HEK293 (cell line): ENCODE data around the gene AADAT.

Experiments used
- CTCF ChIA-PET: fragments of 350-600 bp; formaldehyde crosslinking; extraction: SDS; loops from one replicate; lab custom pipeline; 2021; ENCODE audit warnings: antibody characterized with exemption; lab: Yijun Ruan, JAX
- POLR2A ChIA-PET: fragments of 300-600 bp; formaldehyde crosslinking; extraction: SDS; loops from one replicate; lab custom pipeline; 2020; ENCODE audit warnings: antibody characterized with exemption, inconsistent platforms; lab: Yijun Ruan, JAX
- H3K27ac ChIP-seq: fragments of 200-500 bp; sonication (Bioruptor generic); 2 replicates; pipeline ENCODE4 v1.5.1; 2014; ENCODE audit warnings: low read depth, low read length, control low read depth, inconsistent platforms; ENCODE audit errors: extremely low read depth
- H3K36me3 ChIP-seq, 2 experiments: fragments of 200-500 bp in 1 of 2; sonication (Bioruptor generic) in 1 of 2; 1 replicate in 1 of 2; 2 replicates in 1 of 2; pipeline ENCODE4 v1.5.1; 2014 to 2017; ENCODE audit warnings: inconsistent platforms in 2 of 2, low read length in 2 of 2; ENCODE audit not compliant: control insufficient read depth in 2 of 2, insufficient read depth in 1 of 2
- H3K4me1 ChIP-seq: fragments of 200-500 bp; sonication (Bioruptor generic); 2 replicates; pipeline ENCODE4 v1.5.1; 2014; ENCODE audit warnings: mild to moderate bottlenecking, low read length, inconsistent platforms; ENCODE audit not compliant: control insufficient read depth, insufficient read depth
- H3K4me3 ChIP-seq: 2 replicates; pipeline ENCODE4 v1.5.1; 2011; ENCODE audit warnings: low read depth, mild to moderate bottlenecking, control low read depth, low read length, moderate library complexity
- H3K9me3 ChIP-seq: fragments of 200-500 bp; sonication (Bioruptor generic); 2 replicates; pipeline ENCODE4 v1.5.1; 2014; ENCODE audit warnings: low read depth, low read length, inconsistent platforms; ENCODE audit not compliant: control insufficient read depth, insufficient read depth
- FEZF1 ChIP-seq: fragments of 450-650 bp; formaldehyde crosslinking; IDR thresholded peaks from 2 replicates; pipeline ENCODE4 v1.5.1; 2016; ENCODE audit warnings: missing biosample characterization, missing genetic modification characterization
- HOXC10 ChIP-seq: sonication (generic); formaldehyde crosslinking; IDR thresholded peaks from 2 replicates; pipeline ENCODE4 v1.8.1; 2023; ENCODE audit warnings: mild to moderate bottlenecking, missing genetic modification reagents
- KLF10 ChIP-seq: fragments of 450-650 bp; IDR thresholded peaks from 2 replicates; pipeline ENCODE4 v1.5.1; 2018; ENCODE audit warnings: missing biosample characterization, mild to moderate bottlenecking, missing genetic modification characterization
- KLF17 ChIP-seq: fragments of 450-650 bp; formaldehyde crosslinking; IDR thresholded peaks from 2 replicates; pipeline ENCODE4 v1.5.1; 2016; ENCODE audit warnings: missing biosample characterization, missing genetic modification characterization
- PRDM10 ChIP-seq: fragments of 450-650 bp; formaldehyde crosslinking; IDR thresholded peaks from 2 replicates; pipeline ENCODE4 v1.5.1; 2016; ENCODE audit warnings: missing biosample characterization, missing genetic modification characterization
- ZIC2 ChIP-seq: fragments of 450-650 bp; formaldehyde crosslinking; IDR thresholded peaks from 2 replicates; pipeline ENCODE4 v1.5.1; 2016; ENCODE audit warnings: missing biosample characterization, missing genetic modification characterization
- ZNF10 ChIP-seq: fragments of 450-650 bp; formaldehyde crosslinking; IDR thresholded peaks from 2 replicates; pipeline ENCODE4 v1.5.1; 2017; ENCODE audit warnings: missing biosample characterization, missing genetic modification characterization
- ZNF175 ChIP-seq: fragments of 450-650 bp; formaldehyde crosslinking; IDR thresholded peaks from 2 replicates; pipeline ENCODE4 v1.5.1; 2016; ENCODE audit warnings: missing biosample characterization, missing genetic modification characterization
- ZNF18 ChIP-seq: fragments of 450-650 bp; formaldehyde crosslinking; IDR thresholded peaks from 2 replicates; pipeline ENCODE4 v1.5.1; 2016; ENCODE audit warnings: missing biosample characterization, missing genetic modification characterization
- ZNF211 ChIP-seq: fragments of 450-650 bp; formaldehyde crosslinking; IDR thresholded peaks from 2 replicates; pipeline ENCODE4 v1.5.1; 2016; ENCODE audit warnings: low read depth, missing biosample characterization, missing genetic modification characterization
- ZNF416 ChIP-seq: fragments of 450-650 bp; formaldehyde crosslinking; IDR thresholded peaks from 2 replicates; pipeline ENCODE4 v1.5.1; 2016; ENCODE audit warnings: missing biosample characterization, missing genetic modification characterization
- ZNF513 ChIP-seq: fragments of 450-650 bp; IDR thresholded peaks from 2 replicates; pipeline ENCODE4 v1.5.1; 2018; ENCODE audit warnings: missing biosample characterization, missing genetic modification characterization
- ZNF571 ChIP-seq: fragments of 450-650 bp; formaldehyde crosslinking; IDR thresholded peaks from 2 replicates; pipeline ENCODE4 v1.5.0; 2017; ENCODE audit warnings: missing biosample characterization, missing genetic modification characterization
- ZNF660 ChIP-seq: fragments of 450-650 bp; IDR thresholded peaks from 2 replicates; pipeline ENCODE4 v1.5.1; 2018; ENCODE audit warnings: missing biosample characterization, mild to moderate bottlenecking, missing genetic modification characterization
- ZNF747 ChIP-seq: fragments of 450-650 bp; formaldehyde crosslinking; IDR thresholded peaks from 2 replicates; pipeline ENCODE4 v1.5.1; 2016; ENCODE audit warnings: missing biosample characterization, missing genetic modification characterization

Gene AADAT

GRCh38 chr4:170033999-170034398 is 55.8 kb downstream of the AADAT start:
- no peaks in the 10 kb centered on the region for H3K4me1 ChIP-seq
- TF ChIP-seq HOXC10 (CRISPR knock-in tag) (no peak), KLF10 (no peak), ZNF660 (tag by site-specific recombination) (no peak), ZNF513 (tag by site-specific recombination) (no peak), ZNF211 (no peak), ZNF18 (no peak), PRDM10 (tag by site-specific recombination) (no peak), KLF17 (tag by site-specific recombination) (no peak), ZNF175 (tag by site-specific recombination) (no peak), ZNF10 (no peak), FEZF1 (no peak), ZNF416 (tag by site-specific recombination) (no peak), ZNF747 (tag by site-specific recombination) (no peak)
- no peak overlapping the region for H3K27ac ChIP-seq
- POLR2A ChIA-PET = no interaction called here
- no peaks in the 10 kb centered on the region for H3K9me3 ChIP-seq
- H3K36me3 ChIP-seq = no peaks in the 10 kb centered on the region
- CTCF ChIA-PET = interaction anchor here (1.0 kb wide), 1 partner anchor 14 kb away, joined by 4 read pairs; no protein-coding TSS in a partner anchor
- H3K4me3 ChIP-seq = no peak overlapping the region

- no peak overlapping the region for H3K4me3 ChIP-seq
- CTCF ChIA-PET = interaction anchor here (0.5 kb wide), 1 partner anchor 21 kb away, joined by 3 read pairs; no protein-coding TSS in a partner anchor
- no peaks in the 10 kb centered on the region for H3K9me3 ChIP-seq
- TF ChIP-seq FEZF1 = peak; percentile 41; the same call in 1 of the 2 replicates
- TF ChIP-seq ZNF10 = no peak
- TF ChIP-seq ZNF571 (tag by site-specific recombination) = no peak
- TF ChIP-seq ZIC2 (tag by site-specific recombination) = no peak
- no peak for TF ChIP-seq ZNF513 (tag by site-specific recombination)
- no peaks in the 10 kb centered on the region for H3K36me3 ChIP-seq
- no peak overlapping the region for H3K27ac ChIP-seq
- H3K4me1 ChIP-seq = no peaks in the 10 kb centered on the region
- POLR2A ChIA-PET = interaction anchor here (0.6 kb wide), 1 partner anchor 666 kb away, joined by 3 read pairs; no protein-coding TSS in a partner anchor
Measured at GRCh38 chr4:170030121-170030520, 59.6 kb downstream of the AADAT start.
